ENCODE measurements around the gene CIITA. TPM values are rescaled to one million over a fixed set of nuclear protein-coding genes. Genes with fewer than 3 reads are reported as not detected.
A peak's percentile ranks its signal among the peaks of the same experiment; 100 is the strongest.

Gene CIITA
- total and polyA plus RNA-seq, 10 of the 15 experiments (the other 5 are each of a cell fraction or from before 2014, with no cell fraction given) = 11.5 to 145 (median 49.7) TPM

DNA sequence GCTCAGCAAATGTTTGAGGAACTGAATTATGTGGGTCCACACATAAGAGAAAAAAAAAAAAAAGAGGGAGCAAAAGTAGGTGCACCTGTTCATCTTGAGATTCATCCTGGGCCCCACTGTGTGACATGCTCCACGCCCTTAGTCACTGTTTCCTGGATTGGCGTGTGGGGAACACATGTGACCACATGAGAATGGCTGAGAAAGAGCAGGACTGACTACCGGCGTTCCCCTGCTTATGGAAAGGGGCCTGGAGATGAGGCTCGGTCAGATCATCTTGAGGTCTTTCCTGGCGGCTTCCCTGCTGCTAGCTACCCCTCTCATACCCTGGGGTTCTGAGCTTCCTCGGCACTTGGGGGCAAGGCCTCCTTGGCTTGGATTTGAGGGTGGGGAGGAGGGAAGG, 61.3 kb downstream of the CIITA start (continued):
- TF ChIP-seq HDGF (IDR thresholded peaks at IDR 0.05) (no peak), MXI1 (IDR thresholded peaks at IDR 0.05; ENCODE audit: low read depth, low read length) (peak; percentile 55; the same call in 1 of the 2 replicates), FOXM1 (IDR thresholded peaks at IDR 0.05; ENCODE audit: low read depth, low read length) (0 out of 2 replicates have a peak, but pooled peaks have one; percentile 4), NR2F1 (conservative IDR thresholded peaks at IDR 0.05) (no peak), ZZZ3 (IDR thresholded peaks at IDR 0.05; ENCODE audit: control insufficient read depth, insufficient read length, low read depth) (no peak), MYC (IDR thresholded peaks at IDR 0.05; ENCODE audit: insufficient read depth, insufficient read length, insufficient replicate concordance, low read length, severe bottlenecking) (no peak), IKZF1 (conservative IDR thresholded peaks at IDR 0.05) (peak; percentile 35; the same call in 1 of the 2 replicates), LARP7 (IDR thresholded peaks at IDR 0.05) (peak; percentile 49; the same call in 1 of the 2 replicates), KDM1A (IDR thresholded peaks at IDR 0.05; ENCODE audit: borderline replicate concordance) (no peak), ZNF384 (IDR thresholded peaks at IDR 0.05; ENCODE audit: borderline replicate concordance, low read depth, low read length) (peak; percentile 48; the same call in 1 of the 2 replicates), JUNB (IDR thresholded peaks at IDR 0.05) (no peak), BMI1 (IDR thresholded peaks at IDR 0.05; ENCODE audit: borderline replicate concordance) (no peak), NFYB (IDR thresholded peaks at IDR 0.05; ENCODE audit: insufficient read depth, low read depth, low read length) (no peak), TCF3 (IDR thresholded peaks at IDR 0.05; ENCODE audit: borderline replicate concordance, insufficient read depth, low read depth, low read length) (no peak), WRNIP1 (IDR thresholded peaks at IDR 0.05; ENCODE audit: borderline replicate concordance, low read depth, low read length) (no peak)
- TF ChIP-seq, protein P1, sequence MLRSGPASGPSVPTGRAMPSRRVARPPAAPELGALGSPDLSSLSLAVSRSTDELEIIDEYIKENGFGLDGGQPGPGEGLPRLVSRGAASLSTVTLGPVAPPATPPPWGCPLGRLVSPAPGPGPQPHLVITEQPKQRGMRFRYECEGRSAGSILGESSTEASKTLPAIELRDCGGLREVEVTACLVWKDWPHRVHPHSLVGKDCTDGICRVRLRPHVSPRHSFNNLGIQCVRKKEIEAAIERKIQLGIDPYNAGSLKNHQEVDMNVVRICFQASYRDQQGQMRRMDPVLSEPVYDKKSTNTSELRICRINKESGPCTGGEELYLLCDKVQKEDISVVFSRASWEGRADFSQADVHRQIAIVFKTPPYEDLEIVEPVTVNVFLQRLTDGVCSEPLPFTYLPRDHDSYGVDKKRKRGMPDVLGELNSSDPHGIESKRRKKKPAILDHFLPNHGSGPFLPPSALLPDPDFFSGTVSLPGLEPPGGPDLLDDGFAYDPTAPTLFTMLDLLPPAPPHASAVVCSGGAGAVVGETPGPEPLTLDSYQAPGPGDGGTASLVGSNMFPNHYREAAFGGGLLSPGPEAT (IDR thresholded peaks at IDR 0.05; ENCODE audit: low read depth) = peak; percentile 53
- TF ChIP-seq, protein P2, sequence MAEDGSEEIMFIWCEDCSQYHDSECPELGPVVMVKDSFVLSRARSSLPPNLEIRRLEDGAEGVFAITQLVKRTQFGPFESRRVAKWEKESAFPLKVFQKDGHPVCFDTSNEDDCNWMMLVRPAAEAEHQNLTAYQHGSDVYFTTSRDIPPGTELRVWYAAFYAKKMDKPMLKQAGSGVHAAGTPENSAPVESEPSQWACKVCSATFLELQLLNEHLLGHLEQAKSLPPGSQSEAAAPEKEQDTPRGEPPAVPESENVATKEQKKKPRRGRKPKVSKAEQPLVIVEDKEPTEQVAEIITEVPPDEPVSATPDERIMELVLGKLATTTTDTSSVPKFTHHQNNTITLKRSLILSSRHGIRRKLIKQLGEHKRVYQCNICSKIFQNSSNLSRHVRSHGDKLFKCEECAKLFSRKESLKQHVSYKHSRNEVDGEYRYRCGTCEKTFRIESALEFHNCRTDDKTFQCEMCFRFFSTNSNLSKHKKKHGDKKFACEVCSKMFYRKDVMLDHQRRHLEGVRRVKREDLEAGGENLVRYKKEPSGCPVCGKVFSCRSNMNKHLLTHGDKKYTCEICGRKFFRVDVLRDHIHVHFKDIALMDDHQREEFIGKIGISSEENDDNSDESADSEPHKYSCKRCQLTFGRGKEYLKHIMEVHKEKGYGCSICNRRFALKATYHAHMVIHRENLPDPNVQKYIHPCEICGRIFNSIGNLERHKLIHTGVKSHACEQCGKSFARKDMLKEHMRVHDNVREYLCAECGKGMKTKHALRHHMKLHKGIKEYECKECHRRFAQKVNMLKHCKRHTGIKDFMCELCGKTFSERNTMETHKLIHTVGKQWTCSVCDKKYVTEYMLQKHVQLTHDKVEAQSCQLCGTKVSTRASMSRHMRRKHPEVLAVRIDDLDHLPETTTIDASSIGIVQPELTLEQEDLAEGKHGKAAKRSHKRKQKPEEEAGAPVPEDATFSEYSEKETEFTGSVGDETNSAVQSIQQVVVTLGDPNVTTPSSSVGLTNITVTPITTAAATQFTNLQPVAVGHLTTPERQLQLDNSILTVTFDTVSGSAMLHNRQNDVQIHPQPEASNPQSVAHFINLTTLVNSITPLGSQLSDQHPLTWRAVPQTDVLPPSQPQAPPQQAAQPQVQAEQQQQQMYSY (CRISPR knock-in tag; IDR thresholded peaks at IDR 0.05) = no peak
- TF ChIP-seq, protein P3, sequence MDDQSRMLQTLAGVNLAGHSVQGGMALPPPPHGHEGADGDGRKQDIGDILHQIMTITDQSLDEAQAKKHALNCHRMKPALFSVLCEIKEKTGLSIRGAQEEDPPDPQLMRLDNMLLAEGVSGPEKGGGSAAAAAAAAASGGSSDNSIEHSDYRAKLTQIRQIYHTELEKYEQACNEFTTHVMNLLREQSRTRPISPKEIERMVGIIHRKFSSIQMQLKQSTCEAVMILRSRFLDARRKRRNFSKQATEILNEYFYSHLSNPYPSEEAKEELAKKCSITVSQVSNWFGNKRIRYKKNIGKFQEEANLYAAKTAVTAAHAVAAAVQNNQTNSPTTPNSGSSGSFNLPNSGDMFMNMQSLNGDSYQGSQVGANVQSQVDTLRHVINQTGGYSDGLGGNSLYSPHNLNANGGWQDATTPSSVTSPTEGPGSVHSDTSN (IDR thresholded peaks at IDR 0.05; ENCODE audit: insufficient replicate concordance, low read depth, low read length) = peak; percentile 17
- TF ChIP-seq, protein P4, sequence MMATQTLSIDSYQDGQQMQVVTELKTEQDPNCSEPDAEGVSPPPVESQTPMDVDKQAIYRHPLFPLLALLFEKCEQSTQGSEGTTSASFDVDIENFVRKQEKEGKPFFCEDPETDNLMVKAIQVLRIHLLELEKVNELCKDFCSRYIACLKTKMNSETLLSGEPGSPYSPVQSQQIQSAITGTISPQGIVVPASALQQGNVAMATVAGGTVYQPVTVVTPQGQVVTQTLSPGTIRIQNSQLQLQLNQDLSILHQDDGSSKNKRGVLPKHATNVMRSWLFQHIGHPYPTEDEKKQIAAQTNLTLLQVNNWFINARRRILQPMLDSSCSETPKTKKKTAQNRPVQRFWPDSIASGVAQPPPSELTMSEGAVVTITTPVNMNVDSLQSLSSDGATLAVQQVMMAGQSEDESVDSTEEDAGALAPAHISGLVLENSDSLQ (IDR thresholded peaks at IDR 0.05) = peak; percentile 51; the same call in 1 of the 2 replicates
- TF ChIP-seq, protein P5, sequence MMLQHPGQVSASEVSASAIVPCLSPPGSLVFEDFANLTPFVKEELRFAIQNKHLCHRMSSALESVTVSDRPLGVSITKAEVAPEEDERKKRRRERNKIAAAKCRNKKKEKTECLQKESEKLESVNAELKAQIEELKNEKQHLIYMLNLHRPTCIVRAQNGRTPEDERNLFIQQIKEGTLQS (IDR thresholded peaks at IDR 0.05; ENCODE audit: borderline replicate concordance, extremely low read depth, low read depth, low read length) = no peak
- TF ChIP-seq, protein P6, sequence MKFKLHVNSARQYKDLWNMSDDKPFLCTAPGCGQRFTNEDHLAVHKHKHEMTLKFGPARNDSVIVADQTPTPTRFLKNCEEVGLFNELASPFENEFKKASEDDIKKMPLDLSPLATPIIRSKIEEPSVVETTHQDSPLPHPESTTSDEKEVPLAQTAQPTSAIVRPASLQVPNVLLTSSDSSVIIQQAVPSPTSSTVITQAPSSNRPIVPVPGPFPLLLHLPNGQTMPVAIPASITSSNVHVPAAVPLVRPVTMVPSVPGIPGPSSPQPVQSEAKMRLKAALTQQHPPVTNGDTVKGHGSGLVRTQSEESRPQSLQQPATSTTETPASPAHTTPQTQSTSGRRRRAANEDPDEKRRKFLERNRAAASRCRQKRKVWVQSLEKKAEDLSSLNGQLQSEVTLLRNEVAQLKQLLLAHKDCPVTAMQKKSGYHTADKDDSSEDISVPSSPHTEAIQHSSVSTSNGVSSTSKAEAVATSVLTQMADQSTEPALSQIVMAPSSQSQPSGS (IDR thresholded peaks at IDR 0.05; ENCODE audit: low read length) = no peak
